ENCODE results near the gene DACH1.

DNA sequence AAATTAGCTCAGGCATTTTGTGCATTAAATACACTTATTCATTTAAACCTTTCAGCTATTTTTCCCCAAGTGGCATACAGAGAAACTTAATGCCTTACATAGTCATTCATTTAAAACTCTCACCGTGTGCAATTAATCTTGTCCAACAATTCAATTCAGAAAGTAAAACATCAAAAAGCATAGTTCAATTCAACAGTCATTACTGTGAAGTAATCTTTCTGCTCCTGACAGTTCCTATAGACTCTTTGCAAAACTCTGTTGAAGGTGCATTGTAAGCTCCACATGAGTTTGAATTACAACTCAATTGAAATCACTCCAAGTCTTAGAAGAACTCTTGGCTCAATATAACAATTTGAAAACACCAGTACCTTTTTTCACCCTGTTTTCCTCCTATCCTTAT lies 228.3 kb downstream of the DACH1 start:
- TF ChIP-seq, protein P1, sequence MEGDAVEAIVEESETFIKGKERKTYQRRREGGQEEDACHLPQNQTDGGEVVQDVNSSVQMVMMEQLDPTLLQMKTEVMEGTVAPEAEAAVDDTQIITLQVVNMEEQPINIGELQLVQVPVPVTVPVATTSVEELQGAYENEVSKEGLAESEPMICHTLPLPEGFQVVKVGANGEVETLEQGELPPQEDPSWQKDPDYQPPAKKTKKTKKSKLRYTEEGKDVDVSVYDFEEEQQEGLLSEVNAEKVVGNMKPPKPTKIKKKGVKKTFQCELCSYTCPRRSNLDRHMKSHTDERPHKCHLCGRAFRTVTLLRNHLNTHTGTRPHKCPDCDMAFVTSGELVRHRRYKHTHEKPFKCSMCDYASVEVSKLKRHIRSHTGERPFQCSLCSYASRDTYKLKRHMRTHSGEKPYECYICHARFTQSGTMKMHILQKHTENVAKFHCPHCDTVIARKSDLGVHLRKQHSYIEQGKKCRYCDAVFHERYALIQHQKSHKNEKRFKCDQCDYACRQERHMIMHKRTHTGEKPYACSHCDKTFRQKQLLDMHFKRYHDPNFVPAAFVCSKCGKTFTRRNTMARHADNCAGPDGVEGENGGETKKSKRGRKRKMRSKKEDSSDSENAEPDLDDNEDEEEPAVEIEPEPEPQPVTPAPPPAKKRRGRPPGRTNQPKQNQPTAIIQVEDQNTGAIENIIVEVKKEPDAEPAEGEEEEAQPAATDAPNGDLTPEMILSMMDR (conservative IDR thresholded peaks at IDR 0.05; ENCODE audit: low read depth, low read length), result no peak
- no peak for TF ChIP-seq EZH2phosphoT487 (IDR thresholded peaks at IDR 0.05; ENCODE audit: borderline replicate concordance, low read length)

All from PC-3 (cell line).